OCI-LY3 (cell line): ENCODE results near the gene UGCG.

Source experiments
- H2AFZ ChIP-seq: fragments of 200-600, 300-600 bp; shearing (Covaris generic); 2 replicates; pipeline ENCODE4 v1.6.0; 2014; ENCODE audit warnings: antibody characterized with exemption, low read depth, low read length
- H3K27ac ChIP-seq: fragments of 200-600, 300-600 bp; sonication (generic); 2 replicates; pipeline ENCODE4 v1.5.1; 2014; ENCODE audit warnings: mild to moderate bottlenecking, low read length, moderate library complexity, mixed read lengths
- H3K27me3 ChIP-seq: fragments of 200-600, 300-600 bp; sonication (generic); 2 replicates; pipeline ENCODE4 v1.6.1; 2014; ENCODE audit warnings: low read depth, low read length, mixed read lengths
- H3K36me3 ChIP-seq: fragments of 200-600, 300-600 bp; sonication (generic); replicated peaks from 2 replicates; pipeline ENCODE3; 2014; ENCODE audit warnings: low read depth, low read length, mixed read lengths
- H3K4me1 ChIP-seq: fragments of 300-600, 200-600 bp; sonication (generic); 2 replicates; pipeline ENCODE4 v1.6.1; 2014; ENCODE audit warnings: low read length, mixed read lengths
- H3K4me2 ChIP-seq: fragments of 200-600, 300-600 bp; sonication (generic); 2 replicates; pipeline ENCODE4 v1.6.1; 2014; ENCODE audit warnings: low read length, mixed read lengths
- H3K4me3 ChIP-seq: fragments of 300-600, 200-600 bp; sonication (generic); 2 replicates; pipeline ENCODE4 v1.5.1; 2014; ENCODE audit warnings: antibody characterized with exemption, mild to moderate bottlenecking, low read length, moderate library complexity
- H3K79me2 ChIP-seq: fragments of 300-600, 200-600 bp; shearing (Covaris generic); 2 replicates; pipeline ENCODE4 v1.6.1; 2014; ENCODE audit warnings: mild to moderate bottlenecking, low read length, mixed read lengths
- H3K9ac ChIP-seq: fragments of 300-600, 200-600 bp; shearing (Covaris generic); 2 replicates; pipeline ENCODE4 v1.6.0; 2014; ENCODE audit warnings: mild to moderate bottlenecking, low read length, moderate library complexity
- H3K9me3 ChIP-seq: fragments of 200-600, 300-600 bp; shearing (Covaris generic); 2 replicates; pipeline ENCODE4 v1.6.1; 2014; ENCODE audit warnings: low read length, mixed read lengths; ENCODE audit not compliant: insufficient read depth
- H4K20me1 ChIP-seq: fragments of 200-600, 300-600 bp; sonication (generic); 2 replicates; pipeline ENCODE4 v1.6.1; 2016; ENCODE audit warnings: low read length, mixed read lengths; ENCODE audit not compliant: insufficient read depth
- EZH2phosphoT487 ChIP-seq: fragments of 200-600 bp; shearing (Covaris generic); IDR thresholded peaks from 2 replicates; pipeline ENCODE4 v1.6.1; 2018; ENCODE audit warnings: antibody characterized with exemption, mixed run types, low read depth
- TF ChIP-seq, protein P1 (sequence below): fragments of 200-600, 300-600 bp; sonication (generic); IDR thresholded peaks from 2 replicates; pipeline ENCODE4 v1.5.1; 2014; ENCODE audit warnings: antibody characterized with exemption, low read length, low read depth

Gene UGCG

DNA sequence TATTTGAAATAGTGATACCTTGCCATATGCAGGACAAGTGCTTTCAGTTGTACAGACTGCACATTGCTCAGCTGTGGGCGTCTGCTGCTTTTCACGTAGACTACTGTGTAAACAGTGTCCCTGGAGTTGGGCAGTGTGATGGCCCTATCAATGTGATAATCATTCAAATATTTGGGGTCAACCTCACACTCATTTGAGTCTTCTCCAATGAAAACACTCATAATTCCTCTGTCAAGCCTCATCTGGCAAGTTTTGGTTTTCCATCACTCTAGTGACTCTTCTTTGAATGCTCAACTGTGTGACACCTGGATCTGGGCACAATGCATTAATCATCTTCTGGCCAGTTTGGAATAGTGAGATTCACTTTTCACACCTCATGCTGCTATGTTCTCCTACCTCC, 64.4 kb downstream of the UGCG start:
- peaks cover 97% of the 10 kb centered on the region for H3K4me1 ChIP-seq
- H3K4me2 ChIP-seq = peak overlapping the region; percentile 49

DNA sequence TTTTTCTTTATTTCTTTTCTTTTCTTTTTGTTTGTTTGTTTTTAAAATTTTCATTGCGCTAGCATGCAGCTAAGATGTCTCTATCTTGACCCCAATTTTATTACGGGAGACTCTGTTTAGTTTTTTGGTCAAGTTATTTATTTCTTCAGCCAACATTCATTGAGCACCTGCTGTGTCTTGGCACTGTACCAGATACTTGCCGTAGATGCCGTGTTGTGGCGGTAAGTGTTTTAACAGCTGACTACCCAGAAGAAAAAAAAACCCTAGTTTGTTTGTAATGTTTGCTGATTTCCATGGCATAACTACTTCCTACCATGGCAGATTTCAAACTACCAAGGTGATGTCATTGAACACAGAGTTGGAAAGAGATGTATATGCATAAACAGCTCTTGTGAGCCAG, 65.0 kb downstream of the UGCG start:
- TF ChIP-seq EZH2phosphoT487 = no peak
- TF ChIP-seq, protein P1, sequence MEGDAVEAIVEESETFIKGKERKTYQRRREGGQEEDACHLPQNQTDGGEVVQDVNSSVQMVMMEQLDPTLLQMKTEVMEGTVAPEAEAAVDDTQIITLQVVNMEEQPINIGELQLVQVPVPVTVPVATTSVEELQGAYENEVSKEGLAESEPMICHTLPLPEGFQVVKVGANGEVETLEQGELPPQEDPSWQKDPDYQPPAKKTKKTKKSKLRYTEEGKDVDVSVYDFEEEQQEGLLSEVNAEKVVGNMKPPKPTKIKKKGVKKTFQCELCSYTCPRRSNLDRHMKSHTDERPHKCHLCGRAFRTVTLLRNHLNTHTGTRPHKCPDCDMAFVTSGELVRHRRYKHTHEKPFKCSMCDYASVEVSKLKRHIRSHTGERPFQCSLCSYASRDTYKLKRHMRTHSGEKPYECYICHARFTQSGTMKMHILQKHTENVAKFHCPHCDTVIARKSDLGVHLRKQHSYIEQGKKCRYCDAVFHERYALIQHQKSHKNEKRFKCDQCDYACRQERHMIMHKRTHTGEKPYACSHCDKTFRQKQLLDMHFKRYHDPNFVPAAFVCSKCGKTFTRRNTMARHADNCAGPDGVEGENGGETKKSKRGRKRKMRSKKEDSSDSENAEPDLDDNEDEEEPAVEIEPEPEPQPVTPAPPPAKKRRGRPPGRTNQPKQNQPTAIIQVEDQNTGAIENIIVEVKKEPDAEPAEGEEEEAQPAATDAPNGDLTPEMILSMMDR = no peak
- peak overlapping the region; percentile 12; the same call in 1 of the 2 replicates for H2AFZ ChIP-seq
- no peaks in the 10 kb centered on the region for H4K20me1 ChIP-seq
- H3K36me3 ChIP-seq = no peaks in the 10 kb centered on the region
- peak overlapping the region; percentile 9; the same call in 1 of the 2 replicates for H3K4me3 ChIP-seq
- peak overlapping the region; percentile 49 for H3K4me2 ChIP-seq
- peak overlapping the region; percentile 46 for H3K9ac ChIP-seq
- H3K79me2 ChIP-seq = no peaks in the 10 kb centered on the region
- H3K27ac ChIP-seq = peak overlapping the region; percentile 69
- H3K27me3 ChIP-seq = no peaks in the 10 kb centered on the region
- H3K9me3 ChIP-seq = no peaks in the 10 kb centered on the region
- peaks cover 97% of the 10 kb centered on the region for H3K4me1 ChIP-seq

More for the DNA sequence above, 64.4 kb downstream of the UGCG start:
- peak overlapping the region; percentile 3; the same call in 1 of the 2 replicates for H3K4me3 ChIP-seq
- H3K27me3 ChIP-seq = no peaks in the 10 kb centered on the region
- peak overlapping the region; percentile 46 for H3K9ac ChIP-seq
- peak overlapping the region; percentile 69 for H3K27ac ChIP-seq
- no peak overlapping the region for H2AFZ ChIP-seq
- H3K79me2 ChIP-seq = no peaks in the 10 kb centered on the region
- no peaks in the 10 kb centered on the region for H4K20me1 ChIP-seq
- TF ChIP-seq EZH2phosphoT487 = no peak
- TF ChIP-seq, protein P1 = no peak
- no peaks in the 10 kb centered on the region for H3K9me3 ChIP-seq
- H3K36me3 ChIP-seq = no peaks in the 10 kb centered on the region

DNA sequence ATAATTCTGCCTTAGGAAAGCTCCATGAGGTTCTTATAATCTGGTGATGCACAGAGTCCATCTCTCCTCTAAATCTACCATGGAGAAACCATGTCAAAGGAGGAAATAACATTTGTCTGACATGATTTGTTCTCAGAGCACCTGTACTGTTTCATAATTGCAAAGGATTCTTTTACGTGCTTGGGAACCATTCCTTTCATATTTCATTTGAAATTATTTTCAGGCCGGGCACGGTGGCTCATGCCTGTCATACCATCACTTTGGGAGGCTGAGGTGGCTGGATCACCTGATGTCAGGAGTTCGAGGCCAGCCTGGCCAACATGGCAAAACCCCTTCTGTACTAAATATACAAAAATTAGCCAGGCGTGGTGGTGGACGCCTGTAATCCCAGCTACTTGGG, 65.4 kb downstream of the UGCG start:
- Histone ChIP-seq H3K27ac (peak overlapping the region; percentile 69), H2AFZ (peak overlapping the region; percentile 12; the same call in 1 of the 2 replicates), H3K9me3 (no peaks in the 10 kb centered on the region), H3K4me1 (peaks cover 99% of the 10 kb centered on the region), H3K4me3 (peak overlapping the region; percentile 9; the same call in 1 of the 2 replicates), H3K79me2 (no peaks in the 10 kb centered on the region), H4K20me1 (no peaks in the 10 kb centered on the region), H3K27me3 (no peaks in the 10 kb centered on the region), H3K9ac (peak overlapping the region; percentile 46; the same call in 1 of the 2 replicates), H3K36me3 (no peaks in the 10 kb centered on the region), H3K4me2 (peak overlapping the region; percentile 49)
- TF ChIP-seq, protein P1 = no peak
- no peak for TF ChIP-seq EZH2phosphoT487

DNA sequence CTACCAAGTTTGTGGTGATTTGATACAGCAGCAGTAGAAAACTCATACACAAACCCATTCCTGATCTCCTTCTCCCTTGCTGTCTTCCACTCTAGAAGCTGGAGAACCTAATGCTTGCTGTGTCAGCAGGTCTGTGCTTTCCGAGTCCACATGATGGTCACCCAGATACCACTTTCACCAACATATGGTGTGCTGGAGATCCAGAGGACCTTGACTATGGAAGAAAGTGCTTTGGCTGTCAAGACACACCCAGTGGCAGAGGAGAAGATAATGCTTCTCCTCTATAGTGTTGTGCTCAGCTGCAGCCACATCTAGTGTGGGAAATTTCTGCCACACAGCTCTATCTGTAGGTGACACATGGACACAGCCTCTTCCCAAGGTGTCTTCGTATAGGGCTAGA, 67.4 kb downstream of the UGCG start:
- peak overlapping the region; percentile 93 for H3K27ac ChIP-seq
- H3K36me3 ChIP-seq = no peaks in the 10 kb centered on the region
- H3K79me2 ChIP-seq = no peaks in the 10 kb centered on the region
- H2AFZ ChIP-seq = no peak overlapping the region
- H3K4me3 ChIP-seq = no peak overlapping the region
- TF ChIP-seq EZH2phosphoT487 = no peak
- TF ChIP-seq, protein P1 = no peak
- H3K4me2 ChIP-seq = peak overlapping the region; percentile 64; the same call in 1 of the 2 replicates
- no peaks in the 10 kb centered on the region for H3K27me3 ChIP-seq
- peaks cover 96% of the 10 kb centered on the region for H3K4me1 ChIP-seq
- H4K20me1 ChIP-seq = no peaks in the 10 kb centered on the region
- no peaks in the 10 kb centered on the region for H3K9me3 ChIP-seq
- peak overlapping the region; percentile 70; the same call in 1 of the 2 replicates for H3K9ac ChIP-seq
